B cell (primary cell): ENCODE data around the gene TMEM42. TPM values are rescaled to one million over a fixed set of nuclear protein-coding genes. Genes with fewer than 3 reads are reported as not detected.

Experiments used
- ATAC-seq: fragments of 200-7000 bp; cut with Tn5 transposase; one replicate; pipeline ENCODE4 v1.10.0; 2021; ENCODE audit warnings: low read depth, mild to moderate bottlenecking, moderate number of reproducible peaks, moderate library complexity
- CTCF ChIA-PET: fragments of 350-600 bp; sonication (Branson Sonifier 250); formaldehyde crosslinking; loops from one replicate; lab custom pipeline; 2021; ENCODE audit warnings: antibody characterized with exemption, inconsistent platforms; lab: Charles Lee
- POLR2A ChIA-PET: fragments of 350-600 bp; sonication (Branson Sonifier 250); formaldehyde crosslinking; loops from one replicate; lab custom pipeline; 2021; ENCODE audit warnings: antibody characterized with exemption; lab: Charles Lee
- DNase-seq: peaks from one replicate; pipeline ENCODE4 v3.0.0; 2013
- H2AFZ ChIP-seq: 2 replicates; pipeline ENCODE4 v1.6.1; 2012; ENCODE audit warnings: mild to moderate bottlenecking, low read depth, low read length; ENCODE audit not compliant: insufficient read depth, poor library complexity, severe bottlenecking
- H3K27ac ChIP-seq, 2 donors: 1 replicate in 1 of 2; 2 replicates in 1 of 2; pipeline ENCODE4 v1.5.1; 2012 to 2013; ENCODE audit warnings: low read length in 2 of 2, mild to moderate bottlenecking in 2 of 2, moderate library complexity in 1 of 2
- H3K27me3 ChIP-seq, 4 experiments: fragments of 200-600 bp in 1 of 4; sonication (generic) in 1 of 4; replicated peaks in 1 of 4; 1 replicate in 2 of 4; 2 replicates in 2 of 4; pipeline versions ENCODE4 v1.6.1 to v1.7.0; 2013 to 2016; ENCODE audit warnings: low read length in 3 of 4, mild to moderate bottlenecking in 2 of 4, mixed read lengths in 1 of 4, moderate library complexity in 1 of 4; ENCODE audit not compliant: insufficient read depth in 4 of 4, control insufficient read depth in 3 of 4; ENCODE audit errors: control extremely low read depth in 1 of 4
- H3K36me3 ChIP-seq, 2 experiments: replicated peaks in 1 of 2; 1 replicate in 1 of 2; 2 replicates in 1 of 2; pipeline versions ENCODE4 v1.6.1 to v1.7.1; 2013; ENCODE audit warnings: low read length in 1 of 2; ENCODE audit not compliant: insufficient read depth in 2 of 2, control insufficient read depth in 1 of 2; ENCODE audit errors: control extremely low read depth in 1 of 2, extremely low read depth in 1 of 2
- H3K4me1 ChIP-seq, 2 donors: fragments of 200-600 bp in 1 of 2; sonication (generic) in 1 of 2; 1 replicate in 1 of 2; 2 replicates in 1 of 2; pipeline versions ENCODE4 v1.5.1 to v1.6.1; 2013 to 2017; ENCODE audit warnings: low read length in 2 of 2; ENCODE audit not compliant: control insufficient read depth in 2 of 2, insufficient read depth in 2 of 2
- H3K4me2 ChIP-seq: replicated peaks from 2 replicates; pipeline ENCODE3; 2012; ENCODE audit warnings: mild to moderate bottlenecking, low read depth, low read length; ENCODE audit not compliant: poor library complexity, severe bottlenecking
- H3K4me3 ChIP-seq, 5 experiments: fragments of 200-600 bp in 1 of 5; sonication (generic) in 1 of 5; 1 replicate in 3 of 5; 2 replicates in 2 of 5; pipeline versions ENCODE4 v1.5.1 to v1.7.0; 2011 to 2016; ENCODE audit warnings: low read length in 4 of 5, mild to moderate bottlenecking in 4 of 5, low read depth in 2 of 5, control low read depth in 1 of 5, moderate library complexity in 1 of 5; ENCODE audit not compliant: insufficient read depth in 1 of 5; ENCODE audit errors: control extremely low read depth in 1 of 5, extremely low read depth in 1 of 5
- H3K79me2 ChIP-seq: fragments of 200-600 bp; sonication (generic); one replicate; pipeline ENCODE4 v1.6.0; 2016; ENCODE audit warnings: low read length; ENCODE audit not compliant: control insufficient read depth, insufficient read depth
- H3K9ac ChIP-seq: fragments of 200-600 bp; sonication (generic); 2 replicates; pipeline ENCODE4 v1.6.1; 2017; ENCODE audit warnings: mild to moderate bottlenecking, low read length, moderate library complexity
- H3K9me3 ChIP-seq, 3 donors: one replicate each; pipeline versions ENCODE4 v1.6.1 to v1.7.1; 2013; ENCODE audit warnings: low read length in 2 of 3; ENCODE audit not compliant: control insufficient read depth in 2 of 3, insufficient read depth in 1 of 3; ENCODE audit errors: control extremely low read depth in 1 of 3
- H4K20me1 ChIP-seq: 2 replicates; pipeline ENCODE4 v1.6.0; 2012; ENCODE audit warnings: mild to moderate bottlenecking, low read length; ENCODE audit not compliant: insufficient read depth, control insufficient read depth, poor library complexity, severe bottlenecking
- H3K27ac Mint-ChIP-seq: one replicate; pipeline ENCODE4 v1.8.0; 2021; ENCODE audit warnings: mixed read lengths
- H3K27me3 Mint-ChIP-seq: one replicate; pipeline ENCODE4 v1.8.0; 2021; ENCODE audit warnings: mixed read lengths
- H3K4me1 Mint-ChIP-seq: one replicate; pipeline ENCODE4 v1.8.0; 2021; ENCODE audit warnings: mixed read lengths
- H3K4me3 Mint-ChIP-seq: one replicate; pipeline ENCODE4 v1.8.0; 2021; ENCODE audit warnings: mixed read lengths
- H3K9me3 Mint-ChIP-seq: one replicate; pipeline ENCODE4 v1.8.0; 2022; ENCODE audit warnings: mixed read lengths; ENCODE audit not compliant: insufficient read depth
- EZH2 ChIP-seq: IDR thresholded peaks from 2 replicates; pipeline ENCODE4 v1.6.1; 2012; ENCODE audit warnings: borderline replicate concordance, low read depth, mild to moderate bottlenecking, moderate library complexity, low read length; ENCODE audit not compliant: insufficient read depth, poor library complexity, severe bottlenecking
- WGBS: methylation state at CpG from one replicate; pipeline ENCODE4 v1.1.5; 2013; ENCODE audit warnings: missing lambda C conversion rate; ENCODE audit not compliant: insufficient coverage; 5-methylcytosine and 5-hydroxymethylcytosine counted together
- intact Hi-C: fragments of 100-400 bp; cut with micrococcal nuclease; formaldehyde crosslinking; loops from one replicate; pipeline ENCODE4 v1.10.0; 2022
- polyA plus RNA-seq: library from polyadenylated mRNA; depleted of rRNA; stranded (reverse); fragments of >200 nt; gene quantifications from 2 replicates; pipeline ENCODE4 v1.2.3, GENCODE V29; 2012
- total RNA-seq, 2 donors: library from RNA; stranded (reverse); fragments of 120-200 nt in 1 of 2; gene quantifications; 1 replicate in 1 of 2; 2 replicates in 1 of 2; pipeline versions ENCODE4 v1.2.3 to v1.2.4, GENCODE V29; 2013 to 2022
- TF ChIP-seq, protein P1 (sequence below): fragments of 200-600 bp; IDR thresholded peaks from one replicate; pipeline ENCODE4 v1.8.0; 2022; ENCODE audit warnings: antibody characterized with exemption, mild to moderate bottlenecking

TMEM42 gene
- total and polyA plus RNA-seq, 2 donors (not counting 1 experiment from before 2014, with no cell fraction given) = 22.6 to 32.4 TPM

DNA sequence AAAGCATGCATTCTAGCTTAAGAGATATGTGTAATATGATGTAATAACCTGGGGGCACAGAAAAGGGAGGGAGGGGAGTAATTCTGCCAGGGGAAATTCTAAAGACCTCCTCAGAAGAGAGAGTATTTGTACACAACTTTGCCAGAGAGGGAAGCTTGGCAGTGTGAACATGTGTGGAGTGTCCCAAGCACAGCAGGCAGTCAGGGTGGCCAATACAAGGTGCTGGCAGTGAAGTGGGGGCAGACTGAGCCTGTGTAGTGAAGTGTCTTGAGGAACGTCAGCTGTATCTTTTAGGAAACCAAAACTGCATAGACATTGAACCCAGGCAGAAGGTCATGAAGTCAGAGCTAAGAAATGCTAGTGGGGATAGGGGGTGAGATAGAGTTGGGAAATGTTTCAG, 29.7 kb upstream of the TMEM42 start:
- Histone ChIP-seq H2AFZ (no peak overlapping the region), H3K27ac (no peak overlapping the region), H3K4me2 (no peak overlapping the region), H3K4me3 (no peak overlapping the region), H3K4me1 (peaks cover 0 to 4% of the 10 kb centered on the region in 2 donors), H4K20me1 (no peaks in the 10 kb centered on the region), H3K36me3 (peaks cover 0 to 7% of the 10 kb centered on the region in 2 experiments), H3K9ac (no peak overlapping the region), H3K79me2 (no peaks in the 10 kb centered on the region), H3K27me3 (no peaks in the 10 kb centered on the region), H3K9me3 (peaks cover 4 to 15% (median 10%) of the 10 kb centered on the region in 3 donors)
- H3K4me1 Mint-ChIP-seq = peaks cover 4% of the 10 kb centered on the region
- no peaks in the 10 kb centered on the region for H3K27me3 Mint-ChIP-seq
- H3K9me3 Mint-ChIP-seq = peaks cover 9% of the 10 kb centered on the region
- intact Hi-C loops = no loop called here
- H3K27ac Mint-ChIP-seq = no peak overlapping the region
- DNase-seq = no peak
- POLR2A ChIA-PET = no interaction called here
- no peak for ATAC-seq
- TF ChIP-seq, protein P1, sequence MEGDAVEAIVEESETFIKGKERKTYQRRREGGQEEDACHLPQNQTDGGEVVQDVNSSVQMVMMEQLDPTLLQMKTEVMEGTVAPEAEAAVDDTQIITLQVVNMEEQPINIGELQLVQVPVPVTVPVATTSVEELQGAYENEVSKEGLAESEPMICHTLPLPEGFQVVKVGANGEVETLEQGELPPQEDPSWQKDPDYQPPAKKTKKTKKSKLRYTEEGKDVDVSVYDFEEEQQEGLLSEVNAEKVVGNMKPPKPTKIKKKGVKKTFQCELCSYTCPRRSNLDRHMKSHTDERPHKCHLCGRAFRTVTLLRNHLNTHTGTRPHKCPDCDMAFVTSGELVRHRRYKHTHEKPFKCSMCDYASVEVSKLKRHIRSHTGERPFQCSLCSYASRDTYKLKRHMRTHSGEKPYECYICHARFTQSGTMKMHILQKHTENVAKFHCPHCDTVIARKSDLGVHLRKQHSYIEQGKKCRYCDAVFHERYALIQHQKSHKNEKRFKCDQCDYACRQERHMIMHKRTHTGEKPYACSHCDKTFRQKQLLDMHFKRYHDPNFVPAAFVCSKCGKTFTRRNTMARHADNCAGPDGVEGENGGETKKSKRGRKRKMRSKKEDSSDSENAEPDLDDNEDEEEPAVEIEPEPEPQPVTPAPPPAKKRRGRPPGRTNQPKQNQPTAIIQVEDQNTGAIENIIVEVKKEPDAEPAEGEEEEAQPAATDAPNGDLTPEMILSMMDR = no peak
- TF ChIP-seq EZH2 = no peak
- no peak overlapping the region for H3K4me3 Mint-ChIP-seq
- CTCF ChIA-PET = no interaction called here
- 100% methylated on average over 1 of the region's 1 CpG for WGBS

- no peaks in the 10 kb centered on the region for H3K4me1 Mint-ChIP-seq
- no peak overlapping the region for H3K4me3 ChIP-seq
- no peak overlapping the region for H3K27ac Mint-ChIP-seq
- H3K27me3 ChIP-seq = no peaks in the 10 kb centered on the region
- H3K9me3 Mint-ChIP-seq = peaks cover 9% of the 10 kb centered on the region
- H4K20me1 ChIP-seq = no peaks in the 10 kb centered on the region
- WGBS = no CpG with 5 or more reads among the region's 2 CpGs
- no peaks in the 10 kb centered on the region for H3K27me3 Mint-ChIP-seq
- H3K79me2 ChIP-seq = no peaks in the 10 kb centered on the region
- no peak overlapping the region for H3K27ac ChIP-seq
- H3K36me3 ChIP-seq = peaks cover 0 to 7% of the 10 kb centered on the region in 2 experiments
- H3K4me3 Mint-ChIP-seq = no peak overlapping the region
- no peak for DNase-seq
- TF ChIP-seq, protein P1 = no peak
- no peak for TF ChIP-seq EZH2
- H3K9ac ChIP-seq = no peak overlapping the region
- no peaks in the 10 kb centered on the region for H3K4me1 ChIP-seq
- no peak overlapping the region for H2AFZ ChIP-seq
- ATAC-seq = no peak
- CTCF ChIA-PET = no interaction called here
- peaks cover 5 to 20% (median 12%) of the 10 kb centered on the region in 3 donors for H3K9me3 ChIP-seq
- intact Hi-C loops = no loop called here
- POLR2A ChIA-PET = no interaction called here
- no peak overlapping the region for H3K4me2 ChIP-seq
These were observed 28.7 kb upstream of the TMEM42 start for GRCh38 chr3:44832965-44833364.
